ENCODE measurements around the gene FBXL5.

DNA sequence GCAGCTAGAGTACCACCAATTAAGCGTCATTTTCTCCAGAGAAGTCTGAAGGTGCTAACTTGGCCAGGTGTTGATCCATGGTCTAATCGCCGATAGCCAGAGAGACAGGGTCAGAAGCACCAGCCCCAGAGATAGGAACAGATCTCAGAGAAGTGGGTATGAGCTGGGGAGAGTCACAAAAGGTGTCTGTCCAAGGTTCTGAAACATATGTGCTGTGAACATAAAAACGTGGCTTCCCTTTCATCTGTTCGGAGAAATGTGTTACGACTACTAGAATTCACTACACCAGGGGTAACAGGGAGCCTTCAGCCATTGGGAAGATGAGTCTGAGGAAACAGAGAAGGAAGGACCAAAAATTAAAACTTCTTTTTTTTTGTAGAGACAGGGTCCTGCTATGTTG, 91.3 kb downstream of the FBXL5 start:
- TF ChIP-seq, protein P1, sequence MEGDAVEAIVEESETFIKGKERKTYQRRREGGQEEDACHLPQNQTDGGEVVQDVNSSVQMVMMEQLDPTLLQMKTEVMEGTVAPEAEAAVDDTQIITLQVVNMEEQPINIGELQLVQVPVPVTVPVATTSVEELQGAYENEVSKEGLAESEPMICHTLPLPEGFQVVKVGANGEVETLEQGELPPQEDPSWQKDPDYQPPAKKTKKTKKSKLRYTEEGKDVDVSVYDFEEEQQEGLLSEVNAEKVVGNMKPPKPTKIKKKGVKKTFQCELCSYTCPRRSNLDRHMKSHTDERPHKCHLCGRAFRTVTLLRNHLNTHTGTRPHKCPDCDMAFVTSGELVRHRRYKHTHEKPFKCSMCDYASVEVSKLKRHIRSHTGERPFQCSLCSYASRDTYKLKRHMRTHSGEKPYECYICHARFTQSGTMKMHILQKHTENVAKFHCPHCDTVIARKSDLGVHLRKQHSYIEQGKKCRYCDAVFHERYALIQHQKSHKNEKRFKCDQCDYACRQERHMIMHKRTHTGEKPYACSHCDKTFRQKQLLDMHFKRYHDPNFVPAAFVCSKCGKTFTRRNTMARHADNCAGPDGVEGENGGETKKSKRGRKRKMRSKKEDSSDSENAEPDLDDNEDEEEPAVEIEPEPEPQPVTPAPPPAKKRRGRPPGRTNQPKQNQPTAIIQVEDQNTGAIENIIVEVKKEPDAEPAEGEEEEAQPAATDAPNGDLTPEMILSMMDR (IDR thresholded peaks at IDR 0.05; ENCODE audit: insufficient read depth, low read length, poor library complexity, severe bottlenecking) = no peak
- no peak for TF ChIP-seq EZH2phosphoT487 (conservative IDR thresholded peaks at IDR 0.05; ENCODE audit: low read length)
